ENCODE results near the gene MPIG6B.

Gene MPIG6B

GRCh38 chr6:31723245-31723979 is at the start of gene MPIG6B:
TSS of gene MPIG6B (plus strand) at chr6:31723373. CDS start at chr6:31723384, 11 bp downstream.
- DNase-seq, result no peak

- DNase-seq, result no peak
These were observed 46.8 kb upstream of the MPIG6B start for GRCh38 chr6:31676322-31676903.

- DNase-seq, result no peak
These were observed 46.3 kb upstream of the MPIG6B start for GRCh38 chr6:31676904-31677303.

GRCh38 chr6:31677955-31678354 is 45.2 kb upstream of the MPIG6B start:
- no peak for DNase-seq

GRCh38 chr6:31680226-31681134 is 42.7 kb upstream of the MPIG6B start, which contains the start of gene LY6G5C:
TSS of gene LY6G5C (minus strand) at chr6:31681067. CDS start at chr6:31680373, 694 bp downstream.
- DNase-seq, result peak in 51 of 56 donors; percentile 6 to 84 (median 52)

- DNase-seq, result peak in 10 of 56 donors; percentile 4 to 48 (median 18)
These were observed 42.0 kb upstream of the MPIG6B start for GRCh38 chr6:31681135-31681671.

GRCh38 chr6:31683591-31683990 is 39.6 kb upstream of the MPIG6B start:
- DNase-seq, result no peak

GRCh38 chr6:31686483-31686882 is 36.7 kb upstream of the MPIG6B start:
- no peak for DNase-seq

GRCh38 chr6:31687321-31687720 is 35.9 kb upstream of the MPIG6B start:
- no peak for DNase-seq

GRCh38 chr6:31687860-31688693 is 35.1 kb upstream of the MPIG6B start:
- DNase-seq, result no peak

GRCh38 chr6:31689249-31690110 is 33.7 kb upstream of the MPIG6B start:
- DNase-seq, result peak in 1 of 56 donors; percentile 12

- peak in 13 of 56 donors; percentile 3 to 38 (median 15) for DNase-seq
These were observed 32.7 kb upstream of the MPIG6B start for GRCh38 chr6:31690231-31691077.

- no peak for DNase-seq
These were observed 32.1 kb upstream of the MPIG6B start for GRCh38 chr6:31691078-31691463.

- no peak for DNase-seq
These were observed 31.5 kb upstream of the MPIG6B start for GRCh38 chr6:31691564-31692108.

GRCh38 chr6:31692353-31692752 is 30.8 kb upstream of the MPIG6B start:
- peak in 1 of 56 donors; percentile 6 for DNase-seq

- no peak for DNase-seq
These were observed 30.3 kb upstream of the MPIG6B start for GRCh38 chr6:31692886-31693285.

GRCh38 chr6:31693535-31693934 is 29.6 kb upstream of the MPIG6B start:
- no peak for DNase-seq

GRCh38 chr6:31697555-31697954 is 25.6 kb upstream of the MPIG6B start:
- no peak for DNase-seq

All from nucleus accumbens (tissue), 56 donors.